ENCODE data around the gene DENND2D.

DENND2D gene

DNA sequence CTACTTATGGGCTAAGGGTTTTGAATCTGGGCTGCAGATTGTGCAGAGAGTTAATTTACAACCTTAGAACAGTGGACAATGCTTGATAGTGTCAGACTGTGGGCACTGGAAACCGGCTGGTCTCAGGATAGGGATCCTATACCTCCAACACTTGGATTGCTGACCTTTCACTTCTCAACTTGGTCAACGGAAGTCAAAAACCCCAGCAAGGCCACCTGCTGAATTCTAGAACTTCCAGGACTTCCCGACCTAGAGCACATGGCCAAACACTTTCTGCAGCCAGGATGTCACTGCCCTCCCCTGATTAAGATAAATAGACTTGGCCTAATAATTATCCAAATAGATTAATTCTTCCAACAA, 336 bp upstream of the DENND2D start:
- Histone ChIP-seq H3K4me1 (ENCODE audit: insufficient read depth, low read length) (peaks cover 5% of the 10 kb centered on the region), H3K36me3 (ENCODE audit: insufficient read depth, low read length) (no peaks in the 10 kb centered on the region), H3K4me3 (ENCODE audit: low read depth in 1 of 2, low read length in 2 of 2) (no peak overlapping the region), H3K27me3 (ENCODE audit: control insufficient read depth in 1 of 2, insufficient read depth in 2 of 2, low read length in 2 of 2) (peaks cover 9 to 17% of the 10 kb centered on the region in 2 donors), H3K9me3 (ENCODE audit: low read length) (no peaks in the 10 kb centered on the region), H3K9ac (ENCODE audit: low read length) (no peak overlapping the region), H3K27ac (ENCODE audit: low read depth, low read length) (no peak overlapping the region)

DNA sequence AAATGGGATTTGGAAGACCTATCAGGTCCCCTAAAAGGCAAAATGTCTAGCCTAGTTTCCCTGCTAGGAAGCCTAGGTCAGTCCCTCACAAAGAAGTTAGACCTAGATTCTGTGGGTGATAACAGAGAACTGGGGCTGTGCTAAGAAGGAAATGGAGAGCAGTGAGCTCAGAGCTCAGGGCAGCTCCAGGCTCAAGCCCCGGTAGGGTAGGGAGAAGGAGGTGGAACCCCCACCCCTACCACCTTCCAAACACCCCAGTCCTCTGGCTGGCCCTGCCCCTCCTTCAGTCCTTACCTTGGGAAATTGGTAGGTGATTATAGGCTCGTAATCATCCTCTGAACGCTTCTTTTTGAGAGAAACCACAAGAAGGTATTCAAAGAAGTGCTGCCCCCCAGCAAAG, 1.1 kb downstream of the DENND2D start:
- Histone ChIP-seq H3K4me3 (ENCODE audit: low read depth in 1 of 2, low read length in 2 of 2) (no peak overlapping the region), H3K4me1 (ENCODE audit: insufficient read depth, low read length) (no peaks in the 10 kb centered on the region), H3K9ac (ENCODE audit: low read length) (no peak overlapping the region), H3K36me3 (ENCODE audit: insufficient read depth, low read length) (no peaks in the 10 kb centered on the region), H3K27me3 (ENCODE audit: control insufficient read depth in 1 of 2, insufficient read depth in 2 of 2, low read length in 2 of 2) (peaks cover 0 to 15% of the 10 kb centered on the region in 2 donors), H3K9me3 (ENCODE audit: low read length) (no peaks in the 10 kb centered on the region), H3K27ac (ENCODE audit: low read depth, low read length) (no peak overlapping the region)

DNA sequence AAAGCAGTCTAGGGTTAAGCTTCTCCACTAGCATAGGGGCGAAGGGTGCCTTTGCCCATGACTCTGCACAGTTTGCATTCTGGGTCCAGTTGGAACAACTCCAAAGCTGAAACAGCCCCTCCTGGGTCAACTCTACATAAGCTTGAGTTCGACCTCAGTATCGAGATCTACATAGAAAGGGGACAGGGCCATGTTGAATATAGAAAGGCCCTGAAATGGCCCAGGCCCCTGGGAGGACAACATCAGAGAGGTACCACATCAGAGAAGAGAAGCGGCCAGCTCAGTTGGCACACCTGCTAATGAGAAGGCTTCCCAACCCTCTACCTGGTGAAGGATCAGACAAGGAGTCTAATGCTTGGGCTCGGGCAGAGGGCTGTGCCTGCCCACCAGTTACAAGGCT, 1.6 kb downstream of the DENND2D start:
- no peak overlapping the region for H3K4me3 ChIP-seq (ENCODE audit: low read depth in 1 of 2, low read length in 2 of 2)
- no peak overlapping the region for H3K9ac ChIP-seq (ENCODE audit: low read length)
- no peak overlapping the region for H3K27ac ChIP-seq (ENCODE audit: low read depth, low read length)
- H3K4me1 ChIP-seq (ENCODE audit: insufficient read depth, low read length): no peaks in the 10 kb centered on the region
- no peaks in the 10 kb centered on the region for H3K9me3 ChIP-seq (ENCODE audit: low read length)
- H3K27me3 ChIP-seq (ENCODE audit: control insufficient read depth in 1 of 2, insufficient read depth in 2 of 2, low read length in 2 of 2): peaks cover 0 to 10% of the 10 kb centered on the region in 2 donors
- no peaks in the 10 kb centered on the region for H3K36me3 ChIP-seq (ENCODE audit: insufficient read depth, low read length)

DNA sequence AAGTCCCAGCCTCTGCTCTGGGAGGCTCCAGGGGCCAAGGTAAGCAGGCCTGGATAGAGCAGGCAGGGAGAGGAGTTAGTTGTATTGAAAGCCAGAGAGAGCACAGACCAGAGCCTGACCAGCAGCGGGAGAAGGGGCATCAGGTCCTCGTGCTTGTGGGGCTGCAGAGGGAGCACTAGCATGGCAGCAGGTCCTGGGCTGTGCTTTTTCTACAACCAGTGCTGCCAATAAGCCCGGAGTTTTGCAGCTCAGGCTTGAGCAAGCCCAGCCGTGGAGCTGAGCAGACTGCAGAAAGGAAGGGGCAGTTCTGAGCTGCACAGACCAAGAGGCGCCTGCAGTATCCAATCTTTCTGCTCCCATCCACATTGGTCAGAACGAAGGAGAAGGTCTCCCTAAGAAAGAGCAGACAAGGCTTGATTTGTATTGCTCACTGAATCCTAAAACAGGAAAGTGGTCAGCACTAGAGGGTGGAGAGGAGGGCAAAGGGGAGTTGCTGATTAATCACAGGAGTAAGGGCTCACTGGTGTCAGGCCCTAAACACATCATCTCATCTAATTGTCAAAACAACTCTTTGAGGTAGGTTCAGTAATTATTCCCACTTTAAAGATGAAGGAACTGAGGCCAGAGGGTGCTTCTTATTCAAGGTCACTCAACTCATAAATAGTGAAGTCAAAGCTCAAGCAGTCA, 2.7 kb downstream of the DENND2D start:
- Histone ChIP-seq H3K4me3 (ENCODE audit: low read depth in 1 of 2, low read length in 2 of 2) (no peak overlapping the region), H3K27ac (ENCODE audit: low read depth, low read length) (no peak overlapping the region), H3K27me3 (ENCODE audit: control insufficient read depth in 1 of 2, insufficient read depth in 2 of 2, low read length in 2 of 2) (no peaks in the 10 kb centered on the region), H3K4me1 (ENCODE audit: insufficient read depth, low read length) (peaks cover 6% of the 10 kb centered on the region), H3K36me3 (ENCODE audit: insufficient read depth, low read length) (no peaks in the 10 kb centered on the region), H3K9ac (ENCODE audit: low read length) (no peak overlapping the region), H3K9me3 (ENCODE audit: low read length) (no peaks in the 10 kb centered on the region)

DNA sequence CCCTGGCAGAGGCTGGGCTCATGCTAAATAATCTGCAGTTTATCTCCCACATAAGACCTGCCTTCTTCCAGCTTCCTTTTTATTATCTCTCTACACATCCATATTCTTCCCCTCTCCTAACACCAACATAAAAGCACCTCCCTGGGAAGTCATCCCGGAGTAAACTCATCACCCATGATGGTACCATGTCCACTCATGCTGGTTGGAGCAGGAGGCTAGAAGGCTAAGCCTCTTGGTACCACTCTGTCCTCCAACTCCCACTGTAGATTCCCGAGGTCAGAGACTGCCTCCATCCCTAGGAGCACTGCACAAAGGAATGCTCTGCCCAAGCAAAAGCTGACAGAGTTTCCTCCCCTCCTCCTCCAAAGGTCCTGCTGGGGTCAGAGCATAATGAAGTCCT, 4.2 kb downstream of the DENND2D start:
- Histone ChIP-seq H3K9me3 (ENCODE audit: low read length) (no peaks in the 10 kb centered on the region), H3K27me3 (ENCODE audit: control insufficient read depth in 1 of 2, insufficient read depth in 2 of 2, low read length in 2 of 2) (no peaks in the 10 kb centered on the region), H3K36me3 (ENCODE audit: insufficient read depth, low read length) (no peaks in the 10 kb centered on the region), H3K27ac (ENCODE audit: low read depth, low read length) (no peak overlapping the region), H3K4me1 (ENCODE audit: insufficient read depth, low read length) (peaks cover 8% of the 10 kb centered on the region), H3K4me3 (ENCODE audit: low read depth in 1 of 2, low read length in 2 of 2) (no peak overlapping the region), H3K9ac (ENCODE audit: low read length) (no peak overlapping the region)

DNA sequence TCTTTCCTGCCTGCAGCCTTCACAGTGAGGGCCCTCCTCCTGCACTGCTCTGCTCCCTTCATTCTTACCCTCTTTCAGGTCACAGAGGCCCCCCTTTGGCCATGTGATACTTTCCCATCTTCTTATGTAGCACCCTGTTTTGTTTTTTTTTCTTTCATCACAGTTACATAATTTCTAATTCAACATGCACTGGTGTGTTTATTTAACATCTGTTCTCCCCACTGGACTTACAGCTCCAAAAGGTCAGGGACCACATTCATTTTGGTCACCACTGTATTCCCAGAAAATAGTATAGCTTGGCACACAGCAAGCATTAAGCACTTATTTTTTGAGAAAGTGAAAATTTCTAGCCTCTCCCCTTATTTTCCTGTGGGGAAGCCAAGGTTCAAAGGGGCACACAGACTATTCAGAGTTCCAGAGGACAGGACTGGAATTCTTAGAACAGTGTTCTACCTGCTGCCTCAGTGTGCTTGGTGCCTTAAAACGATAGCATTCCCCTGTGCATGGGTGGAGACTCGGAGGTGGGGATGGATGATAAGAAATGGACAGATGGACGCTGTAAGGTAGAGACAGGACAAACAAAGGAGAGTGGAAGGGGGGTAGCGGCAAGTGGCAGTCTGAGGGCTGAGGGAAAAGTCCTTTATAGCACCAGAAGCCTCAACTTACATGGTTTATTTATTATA, 5.3 kb downstream of the DENND2D start:
- H3K9ac ChIP-seq (ENCODE audit: low read length): no peak overlapping the region
- H3K4me3 ChIP-seq (ENCODE audit: low read depth in 1 of 2, low read length in 2 of 2): no peak overlapping the region
- H3K27me3 ChIP-seq (ENCODE audit: control insufficient read depth in 1 of 2, insufficient read depth in 2 of 2, low read length in 2 of 2): no peaks in the 10 kb centered on the region
- no peaks in the 10 kb centered on the region for H3K9me3 ChIP-seq (ENCODE audit: low read length)
- no peak overlapping the region for H3K27ac ChIP-seq (ENCODE audit: low read depth, low read length)
- H3K4me1 ChIP-seq (ENCODE audit: insufficient read depth, low read length): peaks cover 8% of the 10 kb centered on the region
- H3K36me3 ChIP-seq (ENCODE audit: insufficient read depth, low read length): no peaks in the 10 kb centered on the region

DNA sequence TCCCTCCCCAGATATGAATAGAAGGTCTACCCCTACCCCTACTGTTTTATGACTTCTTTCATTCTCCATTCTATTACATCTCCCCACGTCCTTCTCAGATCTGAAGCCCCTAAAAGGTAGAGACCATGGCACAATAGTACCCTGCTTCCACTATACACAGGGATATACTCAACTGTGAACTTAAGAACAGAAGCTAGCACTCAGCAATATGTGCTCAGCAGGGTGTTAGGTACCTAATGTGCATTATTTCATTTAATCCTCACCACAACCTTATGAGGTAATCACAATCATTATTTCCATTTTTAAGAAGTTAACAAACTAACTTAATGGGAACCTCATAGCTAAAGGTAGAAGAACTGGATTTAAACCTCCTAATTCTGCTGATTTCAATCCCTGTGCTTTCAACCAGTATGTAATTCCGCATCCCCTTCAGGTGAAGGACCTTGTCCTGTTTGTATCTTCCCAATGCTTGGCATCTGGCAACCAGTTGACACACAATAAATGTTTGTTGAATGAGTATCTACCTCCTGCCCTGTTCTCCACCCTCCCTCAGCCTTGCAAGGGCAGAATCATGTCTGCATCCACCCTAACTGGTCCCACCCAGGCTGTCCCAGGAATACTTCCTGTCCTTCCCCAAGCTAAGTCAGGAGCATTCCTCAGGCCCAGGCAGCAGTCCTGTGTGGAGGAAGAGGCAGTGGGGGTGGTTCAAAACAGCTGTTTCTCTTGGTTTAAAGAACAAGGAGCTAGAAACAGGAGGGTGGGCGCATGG, 6.5 kb downstream of the DENND2D start:
- Histone ChIP-seq H3K9ac (ENCODE audit: low read length) (no peak overlapping the region), H3K4me3 (ENCODE audit: low read depth in 1 of 2, low read length in 2 of 2) (no peak overlapping the region), H3K27me3 (ENCODE audit: control insufficient read depth in 1 of 2, insufficient read depth in 2 of 2, low read length in 2 of 2) (no peaks in the 10 kb centered on the region), H3K4me1 (ENCODE audit: insufficient read depth, low read length) (peaks cover 8% of the 10 kb centered on the region), H3K9me3 (ENCODE audit: low read length) (no peaks in the 10 kb centered on the region), H3K36me3 (ENCODE audit: insufficient read depth, low read length) (peaks cover under 1% of the 10 kb centered on the region), H3K27ac (ENCODE audit: low read depth, low read length) (no peak overlapping the region)

DNA sequence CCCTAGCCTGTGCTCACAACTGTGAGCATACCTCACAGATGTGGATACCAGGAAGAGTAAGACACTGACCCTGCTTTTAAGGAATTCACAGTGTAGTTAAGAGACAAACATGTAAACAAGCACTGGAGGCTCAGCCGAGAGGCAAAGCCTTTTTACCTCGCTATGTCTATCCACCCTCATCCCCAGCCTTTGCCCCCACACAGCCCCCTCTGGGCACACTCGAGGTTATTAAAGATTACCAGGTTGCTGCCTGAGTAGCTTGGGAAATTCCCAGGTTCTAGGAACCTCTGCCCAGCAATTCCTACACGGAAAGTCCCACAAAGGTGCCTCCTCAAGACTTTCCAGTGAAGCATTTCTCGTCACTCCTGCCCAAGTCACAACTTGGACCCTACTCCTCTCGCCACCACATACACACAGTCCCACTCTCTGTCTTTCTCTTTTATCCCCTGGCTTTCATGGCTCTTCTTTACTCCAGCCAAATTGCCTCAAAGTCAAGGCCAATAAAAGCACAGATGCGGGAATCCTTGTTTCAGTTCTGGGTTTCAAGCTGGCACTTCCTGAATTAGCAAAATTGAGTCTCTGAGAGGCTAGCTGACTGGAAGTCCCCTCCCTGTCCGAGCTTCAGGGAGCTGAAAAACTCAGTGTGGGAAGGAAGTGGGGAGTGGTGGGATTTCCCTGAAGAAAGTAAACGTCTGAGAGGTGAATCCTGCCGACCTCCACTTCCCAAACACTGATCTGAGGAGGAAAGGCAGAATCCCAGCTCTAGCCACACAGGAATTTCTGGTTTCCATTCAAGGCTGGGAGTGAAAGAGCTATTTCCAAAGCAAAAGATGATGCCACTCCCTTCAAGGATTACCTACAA, 7.6 kb downstream of the DENND2D start:
- Histone ChIP-seq H3K9ac (ENCODE audit: low read length) (no peak overlapping the region), H3K36me3 (ENCODE audit: insufficient read depth, low read length) (peaks cover 9% of the 10 kb centered on the region), H3K9me3 (ENCODE audit: low read length) (no peaks in the 10 kb centered on the region), H3K27me3 (ENCODE audit: control insufficient read depth in 1 of 2, insufficient read depth in 2 of 2, low read length in 2 of 2) (no peaks in the 10 kb centered on the region), H3K4me3 (ENCODE audit: low read depth in 1 of 2, low read length in 2 of 2) (no peak overlapping the region), H3K27ac (ENCODE audit: low read depth, low read length) (no peak overlapping the region), H3K4me1 (ENCODE audit: insufficient read depth, low read length) (peaks cover 8% of the 10 kb centered on the region)

DNA sequence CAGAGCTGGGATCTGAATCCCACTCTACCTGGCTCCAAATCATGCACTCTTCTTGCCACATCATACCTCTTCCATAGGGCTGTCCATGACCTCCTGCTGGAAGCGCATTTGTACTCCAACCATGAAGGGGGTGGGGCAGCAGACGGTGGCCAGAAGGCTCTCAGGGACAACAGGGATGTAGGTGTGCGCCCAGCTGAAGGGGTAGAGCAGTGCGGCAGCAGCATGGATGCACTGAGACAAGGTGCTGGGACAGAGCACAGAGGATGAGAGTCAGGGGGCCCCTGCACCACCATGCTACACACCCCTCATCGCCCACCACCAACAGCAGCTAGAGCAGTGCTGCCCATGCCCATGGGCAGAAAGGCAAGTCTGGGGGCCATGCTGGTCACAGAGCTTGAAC, 8.4 kb downstream of the DENND2D start:
- no peak overlapping the region for H3K27ac ChIP-seq (ENCODE audit: low read depth, low read length)
- no peaks in the 10 kb centered on the region for H3K27me3 ChIP-seq (ENCODE audit: control insufficient read depth in 1 of 2, insufficient read depth in 2 of 2, low read length in 2 of 2)
- no peaks in the 10 kb centered on the region for H3K9me3 ChIP-seq (ENCODE audit: low read length)
- no peak overlapping the region for H3K4me3 ChIP-seq (ENCODE audit: low read depth in 1 of 2, low read length in 2 of 2)
- no peak overlapping the region for H3K9ac ChIP-seq (ENCODE audit: low read length)
- peaks cover 16% of the 10 kb centered on the region for H3K36me3 ChIP-seq (ENCODE audit: insufficient read depth, low read length)
- peaks cover 8% of the 10 kb centered on the region for H3K4me1 ChIP-seq (ENCODE audit: insufficient read depth, low read length)

DNA sequence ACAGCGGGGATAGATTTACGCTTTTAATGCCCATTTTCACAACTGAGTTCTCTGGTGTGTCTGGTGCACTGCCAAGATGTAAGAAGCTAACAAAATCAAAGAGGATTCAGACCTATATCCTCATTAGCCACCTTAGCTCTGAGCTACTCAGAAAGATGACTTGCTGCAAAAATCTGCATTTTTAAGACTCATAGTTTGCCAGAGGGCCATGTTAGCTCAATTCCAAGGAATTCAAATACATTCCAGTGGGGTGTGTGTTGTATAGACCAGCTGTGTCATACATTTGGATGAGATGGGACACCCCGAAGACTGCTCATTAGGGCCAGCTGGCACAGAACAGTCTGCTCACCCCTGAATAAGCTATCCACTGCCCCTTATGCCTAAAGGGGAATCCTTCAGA, 8.9 kb downstream of the DENND2D start:
- no peak overlapping the region for H3K27ac ChIP-seq (ENCODE audit: low read depth, low read length)
- peaks cover 8% of the 10 kb centered on the region for H3K4me1 ChIP-seq (ENCODE audit: insufficient read depth, low read length)
- no peak overlapping the region for H3K4me3 ChIP-seq (ENCODE audit: low read depth in 1 of 2, low read length in 2 of 2)
- peaks cover 22% of the 10 kb centered on the region for H3K36me3 ChIP-seq (ENCODE audit: insufficient read depth, low read length)
- no peak overlapping the region for H3K9ac ChIP-seq (ENCODE audit: low read length)
- H3K9me3 ChIP-seq (ENCODE audit: low read length): no peaks in the 10 kb centered on the region
- H3K27me3 ChIP-seq (ENCODE audit: control insufficient read depth in 1 of 2, insufficient read depth in 2 of 2, low read length in 2 of 2): no peaks in the 10 kb centered on the region

DNA sequence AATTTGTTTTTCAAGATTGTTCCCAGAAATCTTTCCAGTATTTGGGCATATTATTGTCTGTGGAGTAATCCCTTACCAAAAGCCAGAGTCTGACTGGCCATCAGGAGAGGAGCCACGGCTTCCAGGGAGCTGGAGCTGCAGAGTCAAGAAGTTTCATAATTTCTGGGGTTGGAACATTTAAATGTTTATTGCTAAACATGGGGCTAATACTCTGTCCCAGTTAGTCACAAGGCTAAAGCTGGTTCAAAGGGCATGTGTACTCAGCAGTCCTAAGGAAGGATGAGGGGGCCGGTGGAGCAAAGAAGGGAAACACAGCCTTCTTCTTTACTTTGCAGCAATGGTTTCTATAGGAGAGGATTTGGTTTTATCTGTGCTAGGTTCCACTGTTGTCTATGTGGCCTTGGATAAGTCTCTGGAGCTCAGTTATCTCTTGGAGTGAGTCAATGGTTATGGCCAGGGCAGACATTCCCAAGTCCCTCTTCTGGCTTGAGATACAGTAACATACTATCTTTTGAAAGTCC, 9.5 kb downstream of the DENND2D start:
- Histone ChIP-seq H3K27me3 (ENCODE audit: control insufficient read depth in 1 of 2, insufficient read depth in 2 of 2, low read length in 2 of 2) (no peaks in the 10 kb centered on the region), H3K4me3 (ENCODE audit: low read depth in 1 of 2, low read length in 2 of 2) (no peak overlapping the region), H3K4me1 (ENCODE audit: insufficient read depth, low read length) (peaks cover 8% of the 10 kb centered on the region), H3K36me3 (ENCODE audit: insufficient read depth, low read length) (peaks cover 22% of the 10 kb centered on the region), H3K9me3 (ENCODE audit: low read length) (no peaks in the 10 kb centered on the region), H3K9ac (ENCODE audit: low read length) (no peak overlapping the region), H3K27ac (ENCODE audit: low read depth, low read length) (no peak overlapping the region)

All from muscle layer of colon (tissue), 2 donors.